CD4-positive, CD25-positive, alpha-beta regulatory T cell (primary cell): ENCODE measurements around the gene ITGB2. TPM values are rescaled to one million over a fixed set of nuclear protein-coding genes. Genes with fewer than 3 reads are reported as not detected.
"Not testable (repeated sequence)": the region's sequence is repeated elsewhere in the genome, so short reads cannot be mapped to it uniquely, and the experiment has no call there.

Source experiments
- ATAC-seq, 2 donors: fragments of 150-1000 bp; cut with Tn5 transposase; one replicate each; pipeline ENCODE4 v1.10.0; 2021; ENCODE audit warnings: low read depth in 2 of 2, moderate number of reproducible peaks in 2 of 2, moderate library complexity in 1 of 2
- DNase-seq, 3 donors: peaks; one replicate each; pipeline versions ENCODE4 v3.0.0 to v3.0.0-alpha.2; 2012 to 2022; ENCODE audit warnings: mixed read lengths in 1 of 3
- H3K27ac ChIP-seq: one replicate; pipeline ENCODE4 v1.7.0; 2013; ENCODE audit warnings: mild to moderate bottlenecking, low read length; ENCODE audit not compliant: insufficient read depth, poor library complexity, severe bottlenecking
- H3K27me3 ChIP-seq: one replicate; pipeline ENCODE4 v1.7.0; 2013; ENCODE audit warnings: low read length; ENCODE audit not compliant: control insufficient read depth, insufficient read depth
- H3K36me3 ChIP-seq: one replicate; pipeline ENCODE4 v1.7.0; 2013; ENCODE audit warnings: mild to moderate bottlenecking, low read length, moderate library complexity; ENCODE audit not compliant: control insufficient read depth, insufficient read depth
- H3K4me1 ChIP-seq: 2 replicates; pipeline ENCODE4 v1.7.0; 2013; ENCODE audit warnings: mild to moderate bottlenecking, low read length; ENCODE audit not compliant: insufficient read depth, control insufficient read depth, poor library complexity, severe bottlenecking
- H3K4me3 ChIP-seq: one replicate; pipeline ENCODE4 v1.7.0; 2013; ENCODE audit warnings: low read depth, mild to moderate bottlenecking, low read length, moderate library complexity
- H3K9me3 ChIP-seq, 2 experiments: 1 replicate in 1 of 2; 2 replicates in 1 of 2; pipeline ENCODE4 v1.7.0; 2013; ENCODE audit warnings: low read length in 2 of 2, mild to moderate bottlenecking in 1 of 2, moderate library complexity in 1 of 2; ENCODE audit not compliant: control insufficient read depth in 2 of 2
- H3K27ac Mint-ChIP-seq, 3 donors: one replicate each; pipeline ENCODE4 v1.8.0; 2020 to 2022; ENCODE audit warnings: mild to moderate bottlenecking in 3 of 3, mixed read lengths in 3 of 3, moderate library complexity in 2 of 3
- H3K27me3 Mint-ChIP-seq: one replicate; pipeline ENCODE4 v1.8.0; 2022; ENCODE audit warnings: mild to moderate bottlenecking, mixed read lengths
- H3K36me3 Mint-ChIP-seq: one replicate; pipeline ENCODE4 v1.8.0; 2020; ENCODE audit warnings: mixed read lengths
- H3K4me1 Mint-ChIP-seq, 4 donors: one replicate each; pipeline ENCODE4 v1.8.0; 2020 to 2022; ENCODE audit warnings: mixed read lengths in 4 of 4, mild to moderate bottlenecking in 1 of 4
- H3K4me3 Mint-ChIP-seq, 4 donors: one replicate each; pipeline ENCODE4 v1.8.0; 2020 to 2022; ENCODE audit warnings: mild to moderate bottlenecking in 4 of 4, mixed read lengths in 4 of 4, moderate library complexity in 3 of 4
- H3K9me3 Mint-ChIP-seq, 7 donors: one replicate each; pipeline ENCODE4 v1.8.0; 2020 to 2022; ENCODE audit warnings: mixed read lengths in 7 of 7, mild to moderate bottlenecking in 3 of 7, moderate library complexity in 2 of 7
- polyA plus RNA-seq, 4 donors: library from polyadenylated mRNA; unstranded; fragments of 300-500 nt; fragmentation: Illumina TruSeq; gene quantifications; one replicate each; pipeline ENCODE4 v1.2.3, GENCODE V29; 2021
- total RNA-seq: library from RNA; stranded (reverse); gene quantifications from one replicate; pipeline ENCODE4 v1.2.3, GENCODE V29; 2022

Gene ITGB2
- total and polyA plus RNA-seq, 5 donors from 2014 or later = 411 to 519 (median 425) TPM

- Mint-ChIP-seq H3K9me3 (no peaks in the 10 kb centered on the region), H3K36me3 (no peaks in the 10 kb centered on the region), H3K4me1 (peaks cover 10 to 30% (median 12%) of the 10 kb centered on the region in 4 donors), H3K4me3 (peak overlapping the region in 3 of 4 donors; percentile 6 to 28 (median 27)), H3K27ac (peak overlapping the region; percentile 65 to 94 (median 78)), H3K27me3 (peaks cover 7% of the 10 kb centered on the region)
- Histone ChIP-seq H3K4me3 (no peak overlapping the region), H3K27me3 (no peaks in the 10 kb centered on the region), H3K4me1 (peaks cover 6% of the 10 kb centered on the region), H3K36me3 (peaks cover 1% of the 10 kb centered on the region), H3K9me3 (no peaks in the 10 kb centered on the region), H3K27ac (no peak overlapping the region)
- ATAC-seq (no peak), DNase-seq (peak in 1 of 3 donors; percentile 39)
Measured at GRCh38 chr21:44880405-44881197, 40.1 kb downstream of the ITGB2 start.

DNA sequence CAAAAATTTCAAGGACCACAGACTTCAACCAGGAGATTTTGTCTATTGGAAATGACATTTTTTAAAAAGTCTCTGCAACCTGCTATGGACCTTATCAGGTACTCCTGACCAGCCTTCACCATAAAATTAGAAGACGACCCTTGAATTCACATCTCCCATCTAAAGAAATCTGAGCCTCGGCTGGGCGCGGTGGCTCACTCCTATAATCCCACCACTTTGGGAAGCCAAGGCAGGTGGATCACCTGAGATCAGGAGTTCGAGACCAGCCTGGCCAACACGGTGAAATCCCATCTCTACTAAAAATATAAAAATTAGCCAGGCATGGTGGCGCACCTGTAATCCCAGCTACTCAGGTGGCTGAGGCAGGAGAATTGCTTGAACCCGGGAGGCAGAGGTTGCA is 41.5 kb downstream of the ITGB2 start:
- not testable (repeated sequence) for H3K4me3 Mint-ChIP-seq, H3K4me3 ChIP-seq, H3K9me3 ChIP-seq, H3K27me3 ChIP-seq, DNase-seq, H3K27ac ChIP-seq, H3K27me3 Mint-ChIP-seq, H3K9me3 Mint-ChIP-seq, ATAC-seq, H3K27ac Mint-ChIP-seq, H3K36me3 ChIP-seq, H3K36me3 Mint-ChIP-seq
- peaks cover 16 to 42% (median 18%) of the 10 kb centered on the region in 4 donors for H3K4me1 Mint-ChIP-seq
- H3K4me1 ChIP-seq = peaks cover 20% of the 10 kb centered on the region

DNA sequence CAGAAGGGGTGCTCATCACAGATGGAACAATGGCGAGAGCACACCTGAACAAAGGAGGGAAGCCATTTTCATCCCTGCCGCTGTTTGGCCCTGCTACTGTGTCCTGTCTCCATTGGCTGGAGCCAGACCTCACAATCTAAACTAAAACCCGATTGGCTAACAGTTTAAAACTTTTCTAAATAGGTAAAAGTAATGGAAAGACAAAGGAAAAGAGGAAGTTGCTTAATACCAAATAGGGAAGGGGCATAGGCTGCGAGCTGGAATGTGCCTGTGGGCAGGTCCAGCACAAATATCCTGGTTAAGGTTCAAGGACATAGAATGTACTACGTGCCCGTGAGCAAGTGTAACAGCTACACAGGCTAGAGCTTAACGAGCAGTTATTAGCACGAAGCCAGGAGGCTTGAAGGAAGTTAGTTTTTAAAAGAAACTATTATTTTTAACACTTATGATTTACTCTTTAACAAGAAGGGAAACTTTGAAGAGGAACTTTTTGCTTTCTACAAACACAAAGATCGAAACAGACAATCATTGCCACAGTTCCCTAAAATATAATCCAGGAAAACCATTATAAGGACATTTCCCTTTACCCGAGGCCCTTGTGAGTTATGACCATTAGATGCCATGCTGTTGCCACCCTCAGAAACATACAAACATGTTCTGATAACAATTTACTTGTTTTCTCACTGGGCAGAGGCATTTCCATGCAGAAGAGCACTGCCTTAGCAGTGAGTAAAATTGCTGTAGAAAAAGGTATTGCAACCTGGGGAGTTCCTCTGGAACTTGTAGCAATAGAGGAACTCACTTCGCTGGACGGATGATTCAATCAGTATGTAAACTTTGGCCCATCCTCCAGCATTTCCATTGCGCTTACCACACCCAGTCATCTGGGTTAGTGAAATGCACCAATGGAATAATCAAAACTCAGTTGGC is 42.4 kb downstream of the ITGB2 start:
- ATAC-seq (no peak), DNase-seq (no peak)
- H3K27ac ChIP-seq = no peak overlapping the region
- Mint-ChIP-seq H3K27ac (no peak overlapping the region), H3K36me3 (no peaks in the 10 kb centered on the region), H3K4me3 (no peak overlapping the region), H3K27me3 (peaks cover 7% of the 10 kb centered on the region), H3K9me3 (no peaks in the 10 kb centered on the region), H3K4me1 (peaks cover 16 to 46% (median 18%) of the 10 kb centered on the region in 4 donors)
- no peaks in the 10 kb centered on the region for H3K27me3 ChIP-seq
- peaks cover 23% of the 10 kb centered on the region for H3K4me1 ChIP-seq
- no peaks in the 10 kb centered on the region for H3K9me3 ChIP-seq
- H3K4me3 ChIP-seq = no peak overlapping the region
- no peaks in the 10 kb centered on the region for H3K36me3 ChIP-seq

- H3K36me3 Mint-ChIP-seq = no peaks in the 10 kb centered on the region
- H3K4me3 Mint-ChIP-seq = peak overlapping the region in 3 of 4 donors; percentile 5 to 50 (median 11)
- no peaks in the 10 kb centered on the region for H3K9me3 Mint-ChIP-seq
- ATAC-seq = no peak
- no peaks in the 10 kb centered on the region for H3K27me3 ChIP-seq
- H3K9me3 ChIP-seq = no peaks in the 10 kb centered on the region
- no peaks in the 10 kb centered on the region for H3K36me3 ChIP-seq
- no peak for DNase-seq
- peaks cover 7% of the 10 kb centered on the region for H3K27me3 Mint-ChIP-seq
- H3K4me1 Mint-ChIP-seq = peaks cover 17 to 48% (median 24%) of the 10 kb centered on the region in 4 donors
- peaks cover 31% of the 10 kb centered on the region for H3K4me1 ChIP-seq
- H3K27ac Mint-ChIP-seq = peak overlapping the region in 1 of 3 donors; percentile 82
- no peak overlapping the region for H3K4me3 ChIP-seq
- no peak overlapping the region for H3K27ac ChIP-seq
Measured at GRCh38 chr21:44876849-44877575, 43.7 kb downstream of the ITGB2 start.

DNA sequence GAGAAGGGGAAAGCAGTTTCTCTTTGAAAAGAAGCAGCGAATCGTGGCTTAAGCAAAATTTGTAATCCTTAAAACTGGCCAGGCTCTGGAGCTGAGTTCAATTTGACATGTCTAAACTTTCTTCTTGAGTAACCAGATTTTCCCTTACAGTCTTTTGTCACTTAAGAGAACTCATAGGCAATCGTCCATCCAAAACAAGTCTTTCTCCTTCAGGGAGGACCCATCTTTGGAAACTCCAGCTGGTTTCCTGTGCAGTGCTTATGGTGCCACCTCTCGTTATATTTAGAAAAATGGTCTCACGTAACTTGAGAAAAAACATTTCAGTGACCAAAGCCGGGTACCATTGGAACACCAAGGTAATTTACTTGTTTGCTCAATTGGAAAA is 45.4 kb downstream of the ITGB2 start:
- Histone ChIP-seq H3K36me3 (no peaks in the 10 kb centered on the region), H3K9me3 (no peaks in the 10 kb centered on the region), H3K27me3 (no peaks in the 10 kb centered on the region), H3K4me3 (peak overlapping the region; percentile 67), H3K27ac (peak overlapping the region; percentile 76), H3K4me1 (peaks cover 42% of the 10 kb centered on the region)
- H3K27ac Mint-ChIP-seq = peak overlapping the region; percentile 90 to 91 (median 90)
- ATAC-seq = no peak
- no peaks in the 10 kb centered on the region for H3K9me3 Mint-ChIP-seq
- H3K36me3 Mint-ChIP-seq = no peaks in the 10 kb centered on the region
- peak overlapping the region; percentile 92 to 97 (median 96) for H3K4me3 Mint-ChIP-seq
- peak in 2 of 3 donors; percentile 27 to 69 for DNase-seq
- peaks cover 7% of the 10 kb centered on the region for H3K27me3 Mint-ChIP-seq
- H3K4me1 Mint-ChIP-seq = peaks cover 16 to 48% (median 32%) of the 10 kb centered on the region in 4 donors

GRCh38 chr21:44874497-44875315 is 46.0 kb downstream of the ITGB2 start:
- peak overlapping the region; percentile 90 to 91 (median 90) for H3K27ac Mint-ChIP-seq
- peaks cover 16 to 53% (median 37%) of the 10 kb centered on the region in 4 donors for H3K4me1 Mint-ChIP-seq
- peaks cover 7% of the 10 kb centered on the region for H3K27me3 Mint-ChIP-seq
- ATAC-seq = no peak
- Histone ChIP-seq H3K4me3 (peak overlapping the region; percentile 67), H3K4me1 (peaks cover 48% of the 10 kb centered on the region), H3K27ac (peak overlapping the region; percentile 76), H3K36me3 (no peaks in the 10 kb centered on the region), H3K9me3 (no peaks in the 10 kb centered on the region), H3K27me3 (no peaks in the 10 kb centered on the region)
- H3K4me3 Mint-ChIP-seq = peak overlapping the region; percentile 92 to 97 (median 96)
- peak; percentile 25 to 68 (median 43) for DNase-seq
- no peaks in the 10 kb centered on the region for H3K9me3 Mint-ChIP-seq
- H3K36me3 Mint-ChIP-seq = no peaks in the 10 kb centered on the region

- H3K27ac Mint-ChIP-seq = peak overlapping the region; percentile 90 to 91 (median 90)
- peaks cover 7% of the 10 kb centered on the region for H3K27me3 Mint-ChIP-seq
- H3K27me3 ChIP-seq = no peaks in the 10 kb centered on the region
- DNase-seq = peak in 1 of 3 donors; percentile 41
- H3K27ac ChIP-seq = peak overlapping the region; percentile 76
- peaks cover 53% of the 10 kb centered on the region for H3K4me1 ChIP-seq
- ATAC-seq = no peak
- H3K9me3 ChIP-seq = no peaks in the 10 kb centered on the region
- H3K9me3 Mint-ChIP-seq = no peaks in the 10 kb centered on the region
- no peaks in the 10 kb centered on the region for H3K36me3 Mint-ChIP-seq
- peaks cover 16 to 57% (median 39%) of the 10 kb centered on the region in 4 donors for H3K4me1 Mint-ChIP-seq
- H3K36me3 ChIP-seq = no peaks in the 10 kb centered on the region
- H3K4me3 ChIP-seq = peak overlapping the region; percentile 67
- H3K4me3 Mint-ChIP-seq = peak overlapping the region; percentile 92 to 97 (median 96)
Measured at GRCh38 chr21:44874240-44874496, 46.5 kb downstream of the ITGB2 start.
